HG02759 (cell line): ENCODE results near the gene VAV2.

ENCODE experiments used
- ATAC-seq: cut with Tn5 transposase; IDR thresholded peaks from one replicate; pipeline ENCODE4 v1.9.1; 2021; ENCODE audit warnings: mild to moderate bottlenecking, moderate library complexity; ENCODE audit not compliant: unreplicated experiment

Gene VAV2

GRCh38 chr9:133844881-133845410 lies 147.2 kb downstream of the VAV2 start:
- no peak for ATAC-seq

- ATAC-seq, result no peak
Observed at GRCh38 chr9:133844398-133844784, 147.7 kb downstream of the VAV2 start.

DNA sequence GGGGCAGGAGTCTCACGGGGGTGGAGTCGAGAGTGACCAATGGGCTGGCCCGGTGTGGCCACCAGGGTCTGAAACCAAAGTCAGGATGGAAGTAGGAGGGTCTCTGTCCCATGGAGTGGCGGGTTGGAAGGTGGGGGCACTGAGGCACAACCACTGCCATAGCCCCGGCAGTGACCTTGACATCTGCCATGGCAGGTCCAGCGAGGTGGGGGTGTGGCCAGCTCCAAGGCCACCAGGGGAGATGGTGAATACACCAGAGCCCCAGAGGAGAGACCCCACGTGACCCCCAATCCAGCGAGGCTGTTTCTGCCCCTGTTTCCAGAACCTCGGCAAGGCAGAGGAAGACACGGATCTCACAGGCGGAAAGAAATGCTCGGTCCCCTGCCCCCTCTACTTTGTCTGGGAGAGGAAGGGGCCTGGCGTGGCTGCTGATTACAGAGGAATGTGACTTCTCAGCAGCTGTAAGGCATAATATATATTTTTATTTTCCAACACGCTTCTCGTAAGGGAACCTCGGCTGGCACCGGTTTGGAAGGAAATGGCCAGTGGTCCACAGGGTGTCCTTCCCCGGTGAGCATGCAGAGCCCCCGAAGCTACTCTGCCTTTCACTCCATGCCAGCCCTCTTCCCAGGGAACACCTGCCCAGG lies 148.2 kb downstream of the VAV2 start:
- no peak for ATAC-seq

DNA sequence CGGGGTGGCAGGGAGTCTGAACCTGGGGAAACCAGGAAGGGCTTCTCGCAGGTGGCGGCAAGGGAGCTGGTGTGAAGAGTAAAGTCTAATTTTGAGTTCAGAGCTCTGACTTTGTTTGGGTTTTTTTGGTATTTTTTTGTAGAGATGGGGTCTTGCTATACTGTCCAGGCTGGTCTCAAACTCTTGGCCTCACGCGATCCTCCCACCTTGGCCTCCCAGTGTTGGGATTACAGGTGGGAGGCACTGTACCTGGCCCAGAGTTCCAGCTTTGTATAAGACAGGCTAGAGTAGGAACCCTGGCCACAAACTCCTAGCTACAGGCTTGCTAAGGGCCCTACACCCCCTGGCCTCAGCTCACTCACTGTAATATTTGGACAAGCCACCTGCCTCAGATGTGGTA lies 148.9 kb downstream of the VAV2 start:
- ATAC-seq, result no peak

GRCh38 chr9:133842721-133843227 lies 149.3 kb downstream of the VAV2 start:
- no peak for ATAC-seq

DNA sequence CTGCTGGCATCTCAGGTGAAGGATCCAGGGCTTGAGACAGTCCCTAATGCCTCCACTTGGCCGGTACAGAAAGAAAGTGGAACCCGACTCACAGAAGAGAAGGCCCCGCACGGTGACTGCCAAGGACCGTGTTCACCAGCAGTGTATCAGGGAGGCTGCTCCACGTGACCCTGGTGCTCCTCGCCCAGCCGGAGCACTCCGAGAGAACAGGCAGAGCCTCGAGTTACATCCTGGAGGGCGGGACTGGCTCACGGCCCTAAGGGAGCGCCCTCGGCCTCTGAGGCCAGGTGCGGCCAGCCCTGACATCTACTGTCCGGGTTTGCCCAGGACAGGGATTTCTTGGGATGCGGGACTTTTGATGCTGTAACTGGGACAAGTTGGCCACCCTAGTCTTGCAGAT lies 149.9 kb downstream of the VAV2 start:
- no peak for ATAC-seq

GRCh38 chr9:133841167-133841812 lies 150.8 kb downstream of the VAV2 start:
- ATAC-seq, result no peak

GRCh38 chr9:133839822-133840329 lies 152.2 kb downstream of the VAV2 start:
- ATAC-seq, result no peak

DNA sequence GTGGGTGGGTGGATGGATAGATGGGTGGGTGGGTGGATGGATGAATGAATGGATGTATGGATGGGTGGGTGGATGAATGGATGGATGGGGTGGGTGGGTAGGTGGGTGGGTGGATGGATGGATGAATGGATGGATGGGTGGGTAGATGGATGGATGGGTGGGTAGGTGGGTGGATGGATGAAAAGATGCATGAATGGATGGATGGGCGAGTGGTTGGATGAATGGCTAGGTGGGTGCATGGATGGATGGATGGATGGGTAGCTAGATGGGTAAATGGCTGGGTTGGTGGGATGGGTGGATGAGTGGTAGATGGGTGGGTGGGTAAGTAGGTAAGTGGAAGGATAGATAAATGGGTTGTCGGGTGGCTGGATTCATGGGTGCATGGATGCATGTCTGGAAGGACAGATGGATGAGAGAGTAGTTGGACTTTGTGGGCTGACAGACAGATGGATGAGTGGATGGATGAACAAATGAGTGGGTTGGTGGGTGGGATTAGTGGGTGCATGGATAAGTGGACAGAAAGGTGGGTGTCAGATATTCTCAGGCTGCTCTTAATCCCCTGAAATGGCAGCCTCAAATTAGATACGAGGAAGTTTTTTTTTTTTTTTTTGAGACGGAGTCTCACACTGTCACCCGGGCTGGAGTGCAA lies 153.1 kb downstream of the VAV2 start:
- ATAC-seq, result no peak

GRCh38 chr9:133837627-133838597 lies 154.2 kb downstream of the VAV2 start:
- no peak for ATAC-seq

- no peak for ATAC-seq
Observed at GRCh38 chr9:133836818-133837217, 155.3 kb downstream of the VAV2 start.

DNA sequence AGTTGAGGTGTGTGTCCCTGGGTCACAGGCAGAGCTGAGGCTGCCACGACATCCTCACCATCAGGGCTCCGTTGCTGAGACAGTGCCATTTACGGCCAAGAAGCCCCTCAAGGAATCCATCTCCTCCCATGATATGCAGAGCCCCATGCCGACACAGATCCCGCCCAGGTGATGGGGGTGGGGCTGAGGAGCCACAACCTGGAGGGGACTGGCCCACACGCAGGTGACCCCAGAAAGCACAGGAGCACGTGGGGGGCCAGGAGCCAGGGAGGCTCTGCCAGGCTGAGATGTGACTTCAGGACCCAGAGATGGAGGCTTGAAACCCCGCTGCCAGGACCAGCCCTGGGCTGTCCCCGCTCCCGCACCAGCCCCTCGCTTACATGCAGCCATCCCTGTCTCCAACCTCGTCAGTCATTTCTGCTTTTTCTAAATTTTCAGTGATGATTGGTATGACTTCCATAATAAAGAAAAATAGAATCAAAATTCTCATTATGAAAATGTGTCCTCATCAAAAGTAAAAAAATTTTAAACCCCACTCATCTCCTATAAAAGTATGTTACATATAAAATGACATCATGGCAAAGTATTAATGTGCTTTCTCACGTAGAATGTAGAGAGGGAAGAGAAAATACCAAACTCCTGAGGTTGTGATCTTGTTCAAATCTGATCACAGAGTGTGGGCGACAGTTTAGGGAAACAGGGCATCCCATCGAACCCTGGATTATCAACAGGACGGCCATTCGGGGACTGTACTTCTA lies 155.9 kb downstream of the VAV2 start:
- ATAC-seq, result no peak

GRCh38 chr9:133835262-133835901 lies 156.7 kb downstream of the VAV2 start:
- no peak for ATAC-seq

DNA sequence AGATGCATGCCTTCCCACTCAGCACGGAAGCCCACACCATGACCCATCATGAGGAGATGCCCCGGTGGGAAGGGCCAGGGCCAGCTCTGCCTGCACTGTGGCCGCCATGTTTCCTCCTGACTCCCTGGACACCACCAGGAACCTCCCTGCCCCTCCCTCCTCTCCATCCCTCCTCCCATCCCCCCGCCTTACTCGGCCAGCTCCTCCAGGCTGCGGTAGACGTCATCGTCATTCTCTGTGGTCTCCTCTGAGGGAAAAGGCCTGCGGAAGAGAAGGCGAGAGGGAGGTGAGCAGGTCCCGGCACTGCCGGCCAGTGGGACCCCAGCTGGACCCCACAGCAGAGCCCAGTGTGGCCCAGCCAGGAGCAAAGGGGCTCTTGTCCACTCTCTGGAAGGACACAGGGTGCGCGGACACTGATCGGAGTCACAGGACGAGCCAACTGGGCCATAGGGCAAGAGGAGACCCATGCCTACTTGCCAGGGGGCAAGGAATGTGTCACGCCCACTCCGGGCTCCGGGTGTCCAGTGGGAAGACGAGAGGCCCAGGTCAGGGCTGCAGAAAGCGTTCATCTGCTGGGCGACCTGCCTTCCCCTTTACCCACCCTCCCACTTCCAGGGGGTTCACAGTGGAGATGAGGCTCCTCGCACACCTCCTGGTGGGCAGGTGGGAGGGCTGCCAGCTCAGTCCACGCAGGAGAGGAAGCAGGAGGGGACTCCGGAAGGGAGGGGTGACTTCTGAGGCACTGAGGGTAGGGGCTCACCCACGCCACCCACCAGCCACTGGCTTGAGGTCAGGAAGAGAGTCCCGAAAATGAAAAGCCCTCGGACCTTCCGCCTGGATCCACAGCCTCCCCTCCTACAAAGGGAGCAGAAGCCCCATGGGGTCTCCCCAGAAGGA lies 157.8 kb downstream of the VAV2 start:
- no peak for ATAC-seq

DNA sequence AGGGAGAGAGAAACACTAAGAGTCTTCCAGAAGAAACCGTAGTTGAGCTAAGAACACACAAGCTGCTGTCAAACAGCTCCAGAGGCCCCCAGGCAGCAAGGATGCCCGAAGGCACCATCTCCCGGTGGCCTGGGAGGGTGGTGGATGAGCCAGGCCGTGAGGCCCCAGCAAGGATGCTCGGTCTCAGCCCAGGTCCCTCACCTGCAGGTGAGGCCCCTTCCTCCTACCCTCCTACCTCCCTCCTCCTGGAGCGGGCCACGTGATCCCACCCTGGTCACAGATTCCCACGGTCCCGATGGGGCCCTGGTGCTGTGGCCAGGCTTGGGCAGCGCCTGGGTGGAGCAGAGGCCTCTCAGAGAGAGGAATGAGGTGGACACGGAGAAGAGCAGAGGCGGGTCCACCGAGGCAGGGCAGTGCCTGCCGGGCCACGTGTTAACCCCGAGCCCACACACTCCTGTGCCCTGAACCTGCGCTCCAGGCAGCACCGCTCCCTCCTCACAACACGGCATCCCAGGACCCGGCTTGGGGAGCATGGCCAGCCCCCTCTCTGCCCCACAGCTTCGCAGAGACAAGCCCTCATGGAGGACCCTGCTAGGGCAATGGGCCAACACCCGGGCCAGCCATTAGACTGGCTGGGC lies 158.6 kb downstream of the VAV2 start:
- ATAC-seq, result no peak

- no peak for ATAC-seq
Observed at GRCh38 chr9:133832877-133833276, 159.2 kb downstream of the VAV2 start.

GRCh38 chr9:133830711-133831110 lies 161.4 kb downstream of the VAV2 start:
- ATAC-seq, result no peak

DNA sequence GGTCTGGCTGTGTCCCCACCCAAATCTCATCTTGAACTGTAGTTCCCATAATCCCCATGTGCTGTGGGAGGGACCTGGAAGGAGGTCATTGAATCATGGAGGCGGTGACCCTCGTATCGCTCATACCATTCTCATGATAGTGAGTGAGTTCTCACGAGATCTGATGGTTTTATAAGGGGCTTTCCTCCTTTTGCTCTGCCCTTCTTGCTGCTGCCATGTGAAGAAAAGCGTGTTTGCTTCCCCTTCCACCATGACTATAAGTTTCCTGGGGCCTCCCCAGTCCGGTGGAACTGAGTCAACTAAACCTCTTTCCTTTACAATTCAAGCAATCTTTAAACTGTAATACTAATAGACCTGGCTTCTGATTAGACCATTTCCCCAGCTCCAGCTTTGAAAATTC lies 161.8 kb downstream of the VAV2 start:
- ATAC-seq, result no peak
